GM21825 (cell line): Measurements from ENCODE around the gene FKBP6.
A peak's percentile ranks its signal among the peaks of the same experiment; 100 is the strongest.
"Not testable (repeated sequence)": the region's sequence is repeated elsewhere in the genome, so short reads cannot be mapped to it uniquely, and the experiment has no call there.

Experiments
- ATAC-seq: cut with Tn5 transposase; IDR thresholded peaks from one replicate; pipeline ENCODE4 v1.9.1; 2021; ENCODE audit warnings: mild to moderate bottlenecking, moderate library complexity; ENCODE audit not compliant: unreplicated experiment

FKBP6 gene

GRCh38 chr7:73327922-73328321, at the start of gene FKBP6, which contains the start of gene TRIM50:
Gene FKBP6, plus strand, starts transcription at chr7:73328161. Its CDS starts 268 bp downstream, at chr7:73328429.
Gene TRIM50, minus strand, starts transcription at chr7:73328082. Its CDS starts 3,295 bp downstream, at chr7:73324787.
- ATAC-seq, result not testable (repeated sequence)

- not testable (repeated sequence) for ATAC-seq
Observed at GRCh38 chr7:73297235-73297634, 30.7 kb upstream of the FKBP6 start.

GRCh38 chr7:73297706-73298105, 30.3 kb upstream of the FKBP6 start:
- not testable (repeated sequence) for ATAC-seq

DNA sequence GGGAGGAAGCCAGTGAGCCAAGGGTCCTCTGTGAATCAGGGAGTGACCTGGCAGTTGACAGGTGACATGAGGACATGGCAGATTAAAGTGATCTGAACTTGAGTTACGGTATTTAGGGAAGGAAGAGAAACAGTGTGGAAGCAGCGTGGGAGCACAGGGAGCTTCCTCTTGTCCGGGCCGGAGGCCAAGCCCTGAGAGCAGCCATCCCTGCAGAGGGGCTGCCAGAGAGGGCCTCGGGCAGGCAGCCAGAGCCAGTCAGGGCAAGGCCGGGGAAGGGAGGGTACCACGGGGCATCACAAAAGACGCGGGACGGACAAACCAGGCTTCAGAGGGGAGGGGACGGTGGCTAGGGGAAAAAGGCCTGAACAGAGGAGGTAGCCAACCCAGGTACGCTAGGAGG, 28.1 kb upstream of the FKBP6 start:
- not testable (repeated sequence) for ATAC-seq

DNA sequence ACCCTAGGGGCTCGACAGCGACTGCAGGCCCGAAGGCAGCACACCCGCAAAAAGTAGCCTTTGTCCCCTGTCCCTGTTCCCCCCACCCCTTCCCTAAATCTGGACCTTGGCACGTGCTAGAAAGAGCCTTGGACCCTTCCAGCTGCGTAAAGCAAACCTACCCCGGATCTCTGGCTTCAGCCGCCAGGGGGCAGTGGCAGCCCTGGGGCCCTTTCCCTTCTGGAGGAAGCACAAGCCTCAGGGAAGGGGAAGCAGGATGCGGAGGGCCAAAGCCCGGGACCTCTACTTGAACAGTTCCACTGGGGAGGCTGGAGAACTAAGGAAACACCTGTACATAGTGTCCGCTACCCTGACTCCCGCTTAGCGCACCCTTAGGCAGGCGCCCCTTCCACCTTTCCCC, 26.9 kb upstream of the FKBP6 start:
- ATAC-seq, result not testable (repeated sequence)

DNA sequence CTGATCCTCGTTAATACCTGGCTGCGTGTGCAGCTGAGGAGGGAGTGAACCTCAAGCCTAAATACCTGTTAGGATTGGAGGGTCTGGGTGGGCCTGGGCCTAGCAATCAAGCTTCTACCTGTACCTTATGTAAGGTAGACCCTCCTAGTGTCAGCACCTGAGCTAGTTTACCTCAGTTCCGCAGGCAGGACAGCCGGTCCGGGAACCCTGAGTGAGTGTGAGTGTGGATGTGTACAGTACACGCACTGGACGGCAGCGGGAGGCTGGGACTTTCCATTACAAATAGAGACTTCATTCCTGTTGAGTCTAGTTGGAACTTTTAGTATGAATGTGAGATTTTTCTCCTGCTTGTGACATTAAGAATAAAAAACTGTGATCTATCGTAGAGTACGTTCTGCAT, 25.1 kb upstream of the FKBP6 start:
- ATAC-seq, result not testable (repeated sequence)

DNA sequence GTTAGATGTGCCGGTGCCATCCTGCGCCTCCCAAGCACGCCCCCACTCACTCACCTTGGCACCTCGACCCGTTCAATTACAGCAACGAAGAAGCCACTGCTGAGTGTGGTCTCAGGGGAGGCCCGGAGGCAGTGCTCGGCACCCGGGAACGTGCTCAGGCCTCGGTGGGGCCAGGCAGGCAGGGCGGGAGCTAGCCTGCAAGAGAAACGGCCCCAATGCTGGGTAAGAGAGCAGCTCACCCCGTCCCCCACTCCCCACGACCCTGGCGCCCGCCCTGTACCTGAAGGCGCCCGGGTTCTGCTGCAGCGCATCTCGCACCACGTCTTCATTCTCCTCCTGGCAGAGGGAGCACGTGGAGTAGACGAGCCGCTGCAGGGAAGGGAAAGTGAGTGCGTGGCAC, 24.4 kb upstream of the FKBP6 start:
- no peak for ATAC-seq

DNA sequence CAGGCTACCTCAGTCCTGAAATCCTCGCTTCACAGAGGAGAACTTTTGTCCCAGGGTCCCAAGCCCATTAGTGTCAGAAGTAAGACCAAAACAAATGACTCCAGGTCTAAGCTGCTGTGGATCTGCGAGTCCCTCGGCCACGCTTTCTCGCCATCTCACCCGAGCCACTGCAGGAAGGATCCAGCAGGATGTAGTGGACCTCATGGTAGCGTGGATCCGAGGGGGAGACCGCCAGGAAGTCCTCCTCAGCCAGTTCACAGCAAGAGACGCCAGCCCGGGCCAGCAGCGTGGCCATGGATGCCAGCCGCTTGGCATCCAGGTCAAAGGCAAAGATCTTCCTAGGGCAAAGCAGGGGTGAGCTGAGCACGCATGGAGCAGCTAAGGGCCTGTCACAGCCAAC, 23.9 kb upstream of the FKBP6 start:
- no peak for ATAC-seq

DNA sequence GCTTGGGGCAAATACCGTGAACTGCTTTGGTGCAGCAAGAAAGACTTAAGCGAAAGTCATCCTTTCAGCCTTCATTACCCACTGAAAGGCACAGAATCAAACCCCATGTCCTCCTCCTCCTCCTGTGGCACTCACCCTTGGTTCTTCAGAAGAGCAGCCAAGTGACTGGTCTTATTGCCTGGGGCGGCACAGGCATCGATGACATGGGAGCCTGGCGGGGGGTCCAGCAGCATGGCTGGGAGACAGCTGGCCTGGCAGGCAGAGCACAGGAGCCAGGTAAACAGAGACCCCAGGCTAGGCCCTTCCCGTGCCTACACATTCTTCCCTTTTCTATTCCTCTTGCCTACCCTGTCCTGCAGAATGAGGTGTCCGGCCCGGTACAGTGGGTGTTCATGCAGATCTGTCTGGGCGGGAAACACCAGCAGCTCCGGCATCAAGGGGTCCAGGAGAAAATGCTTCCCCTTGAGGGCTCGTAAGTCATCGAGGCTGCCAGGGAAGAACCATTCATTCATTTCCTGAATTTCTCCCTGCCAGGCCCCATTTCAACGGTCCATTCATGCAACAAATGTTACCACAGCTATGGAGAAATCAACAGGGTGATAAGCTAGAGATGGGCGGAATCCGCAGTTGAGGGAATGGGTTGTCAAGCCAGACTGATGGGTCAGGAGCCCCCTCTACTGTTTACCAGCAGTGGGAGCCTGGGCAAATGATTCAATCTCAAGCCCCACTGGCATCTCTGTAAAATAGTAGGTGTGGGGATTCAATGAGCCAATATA, 23.2 kb upstream of the FKBP6 start:
- ATAC-seq, result not testable (repeated sequence)

GRCh38 chr7:73307436-73307835, 20.5 kb upstream of the FKBP6 start:
- ATAC-seq, result no peak

DNA sequence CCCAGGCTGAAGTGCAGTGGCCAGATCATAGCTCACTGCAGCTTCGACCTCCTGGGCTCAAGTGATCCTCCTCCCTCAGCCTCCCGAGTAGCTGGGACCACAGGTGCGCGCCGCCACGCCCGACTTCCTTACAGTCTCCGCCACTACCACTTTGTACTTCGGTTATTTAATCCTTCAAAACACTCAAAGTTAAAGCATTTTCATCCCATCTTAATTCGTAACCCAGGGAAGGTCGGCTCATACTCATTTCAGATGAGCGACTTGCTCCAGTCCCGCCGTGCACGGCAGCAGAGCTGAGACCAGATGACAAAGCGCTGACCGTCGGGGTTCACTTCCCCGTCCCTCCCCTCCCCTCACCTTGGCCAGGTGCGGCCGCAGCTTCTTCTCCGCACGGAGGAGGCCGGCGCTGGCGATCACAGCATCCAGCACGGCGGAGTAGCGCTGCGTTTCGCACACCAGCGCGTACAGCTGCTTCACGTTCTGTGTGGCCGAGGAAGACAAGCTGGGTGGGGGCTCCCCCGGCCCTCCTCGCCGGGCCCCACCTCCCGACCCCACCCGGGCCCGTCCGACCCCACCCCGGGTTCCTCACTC, 19.8 kb upstream of the FKBP6 start:
- peak; percentile 23 for ATAC-seq

DNA sequence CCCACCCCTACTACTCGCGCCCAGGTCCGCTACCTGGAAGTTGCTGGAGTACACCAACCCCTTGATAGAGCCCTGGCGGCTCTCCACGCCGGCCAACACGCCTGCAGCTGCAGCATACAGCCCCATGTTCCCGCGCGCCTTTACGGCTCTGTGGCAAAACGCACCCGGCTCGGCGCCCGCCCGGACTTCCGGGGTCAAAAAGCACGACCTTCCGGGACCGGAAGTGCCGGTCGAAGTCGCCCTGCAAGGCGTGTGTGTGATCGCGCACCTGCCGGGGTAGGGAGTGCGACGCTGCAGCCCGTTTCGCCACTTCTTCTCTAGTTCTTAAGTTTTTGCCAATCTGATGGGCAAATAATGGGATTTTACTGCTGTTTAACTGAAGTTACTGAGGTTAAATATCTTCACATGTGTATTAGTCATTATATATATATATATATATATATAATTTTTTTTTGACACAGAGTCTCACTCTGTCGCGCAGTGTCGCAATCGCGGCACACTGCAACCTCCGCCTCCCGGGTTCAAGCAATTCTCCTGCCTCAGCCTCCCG, 19.2 kb upstream of the FKBP6 start, which contains the start of gene NSUN5:
TSS of gene NSUN5 (minus strand) at position 162 of the 550 bp plus-strand sequence. CDS start at position 126, 36 bp downstream.
- ATAC-seq, result peak; percentile 87

DNA sequence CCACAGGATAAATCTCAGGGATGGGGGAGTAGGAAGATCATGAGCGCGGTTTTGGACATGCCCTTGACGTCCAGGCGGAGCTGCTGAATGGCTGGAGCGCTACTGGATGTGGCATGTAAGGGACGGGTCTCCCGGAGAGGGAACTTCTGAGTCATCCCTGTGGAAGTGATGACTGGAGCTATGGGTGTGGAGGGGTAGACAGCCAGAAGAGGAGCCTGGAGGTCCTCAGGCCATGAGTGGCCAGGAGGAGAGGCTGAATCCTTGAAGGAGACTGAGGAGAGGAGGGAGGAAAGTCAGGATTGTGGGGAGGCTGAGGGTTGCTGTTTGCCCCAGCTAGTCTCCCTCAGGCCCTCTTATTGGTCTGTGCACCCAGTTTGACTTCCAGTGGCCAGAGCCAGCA, 16.5 kb upstream of the FKBP6 start:
- not testable (repeated sequence) for ATAC-seq

DNA sequence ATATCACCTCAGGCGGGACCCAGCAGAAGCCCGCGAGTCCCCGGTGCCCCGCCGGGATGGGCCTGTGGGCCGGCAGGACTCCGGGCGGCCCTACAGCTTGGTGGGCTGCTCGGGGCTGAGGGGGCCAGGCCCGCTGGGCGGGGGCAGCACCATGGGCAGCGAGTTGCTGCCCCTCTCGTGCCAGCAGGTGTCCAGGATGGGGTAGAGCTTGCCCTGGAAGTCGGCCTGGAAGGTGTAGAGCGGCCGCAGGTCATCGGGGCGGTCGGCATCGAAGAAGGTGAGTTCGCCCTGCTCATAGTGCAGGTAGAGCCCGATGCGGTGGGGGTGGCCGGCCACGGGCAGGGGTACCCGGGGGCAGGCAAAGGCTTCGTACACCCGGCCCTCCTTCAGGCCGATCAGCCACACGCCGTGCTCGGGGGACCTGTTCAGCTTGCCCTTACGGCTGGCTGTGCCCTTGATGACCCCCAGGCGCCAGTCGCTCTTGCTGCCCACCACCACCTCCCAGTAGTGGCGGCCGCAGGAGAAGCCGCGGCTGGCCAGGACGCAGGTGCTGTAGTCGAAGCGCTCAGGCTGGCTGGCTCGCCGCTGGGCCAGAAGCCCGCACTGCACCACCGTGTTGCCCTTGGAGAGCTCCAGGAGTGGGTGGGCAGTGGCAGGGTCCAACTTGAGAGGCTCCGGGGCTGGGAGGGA, 15.0 kb upstream of the FKBP6 start:
- ATAC-seq, result no peak

DNA sequence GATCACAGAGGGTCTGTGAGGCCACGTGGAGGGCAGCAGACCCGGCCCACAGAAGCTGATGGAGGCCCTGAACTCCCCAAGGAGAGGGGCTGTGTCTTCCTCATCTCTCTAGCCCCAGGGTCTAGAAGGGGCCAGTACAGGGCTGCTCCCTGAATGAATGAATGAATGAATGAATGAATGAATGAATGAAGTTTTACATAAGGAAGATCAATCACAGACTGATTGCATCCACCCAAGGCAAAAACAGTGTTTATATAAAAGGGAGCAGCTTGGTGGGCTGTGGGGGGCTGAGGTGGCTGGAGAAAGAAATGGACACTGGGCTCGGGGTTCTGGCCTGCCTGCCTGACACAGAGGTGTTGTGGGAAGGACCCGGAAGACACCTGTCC, 14.4 kb upstream of the FKBP6 start:
- no peak for ATAC-seq

GRCh38 chr7:73314271-73314670, 13.7 kb upstream of the FKBP6 start:
- ATAC-seq, result no peak

DNA sequence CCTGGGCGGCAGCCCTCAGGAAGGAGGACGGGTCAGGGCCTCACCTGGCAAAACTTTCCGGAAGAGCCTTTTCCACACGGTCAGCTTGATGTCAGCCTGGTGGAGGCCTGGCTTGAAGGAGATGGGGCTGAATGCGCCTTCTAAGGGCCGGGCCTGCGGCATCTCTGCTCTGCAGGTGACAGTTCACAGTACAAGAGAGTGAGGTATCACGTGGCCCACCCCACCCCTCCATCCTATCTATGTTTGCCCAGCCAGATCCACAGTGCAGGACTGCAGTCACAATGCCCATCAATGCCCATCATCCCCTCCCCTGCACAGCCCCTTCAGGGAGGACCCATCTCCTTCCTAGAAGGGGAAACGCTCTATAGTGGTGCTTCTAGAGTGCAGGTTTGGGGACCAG, 11.4 kb upstream of the FKBP6 start:
- no peak for ATAC-seq

- not testable (repeated sequence) for ATAC-seq
Observed at GRCh38 chr7:73318656-73319204, 9.2 kb upstream of the FKBP6 start.

GRCh38 chr7:73319541-73319940, 8.4 kb upstream of the FKBP6 start:
- not testable (repeated sequence) for ATAC-seq

GRCh38 chr7:73320009-73320408, 8.0 kb upstream of the FKBP6 start:
- not testable (repeated sequence) for ATAC-seq
